NCI-H2196 treated with DMSO at 0.1 percent for 48 hours (cell line): ENCODE results near the gene SMAD7.
"Not testable (repeated sequence)": the region's sequence is repeated elsewhere in the genome, so short reads cannot be mapped to it uniquely, and the experiment has no call there.

Source experiments
- DNase-seq: peaks from one replicate; lab custom pipeline; 2025; ENCODE audit not compliant: unreplicated experiment; lab: John Stamatoyannopoulos, UW

SMAD7 gene

DNA sequence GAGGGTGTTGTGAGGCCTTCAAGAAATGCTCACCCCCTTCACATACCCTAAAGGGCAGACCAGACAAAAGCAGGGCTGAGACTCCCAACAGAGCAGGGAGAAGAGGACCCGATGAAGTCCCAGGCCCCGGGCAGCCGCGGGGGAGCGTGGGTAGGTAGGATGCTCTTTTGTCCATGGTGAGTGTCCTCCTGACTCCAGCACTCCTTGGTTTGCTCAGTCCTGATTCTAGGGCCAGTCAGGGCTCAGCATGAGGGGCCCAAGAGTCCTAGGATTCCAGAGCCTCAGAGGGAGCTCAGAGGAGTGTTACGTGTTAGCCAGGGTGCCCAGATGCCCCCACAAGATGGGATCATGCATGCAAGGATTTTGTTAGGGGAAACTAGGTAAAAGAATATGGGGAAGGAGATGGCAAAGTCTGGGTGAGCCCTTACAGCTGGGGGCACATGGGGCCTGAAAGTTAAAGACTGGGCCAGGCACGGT lies 64.8 kb downstream of the SMAD7 start:
- DNase-seq, result no peak

DNA sequence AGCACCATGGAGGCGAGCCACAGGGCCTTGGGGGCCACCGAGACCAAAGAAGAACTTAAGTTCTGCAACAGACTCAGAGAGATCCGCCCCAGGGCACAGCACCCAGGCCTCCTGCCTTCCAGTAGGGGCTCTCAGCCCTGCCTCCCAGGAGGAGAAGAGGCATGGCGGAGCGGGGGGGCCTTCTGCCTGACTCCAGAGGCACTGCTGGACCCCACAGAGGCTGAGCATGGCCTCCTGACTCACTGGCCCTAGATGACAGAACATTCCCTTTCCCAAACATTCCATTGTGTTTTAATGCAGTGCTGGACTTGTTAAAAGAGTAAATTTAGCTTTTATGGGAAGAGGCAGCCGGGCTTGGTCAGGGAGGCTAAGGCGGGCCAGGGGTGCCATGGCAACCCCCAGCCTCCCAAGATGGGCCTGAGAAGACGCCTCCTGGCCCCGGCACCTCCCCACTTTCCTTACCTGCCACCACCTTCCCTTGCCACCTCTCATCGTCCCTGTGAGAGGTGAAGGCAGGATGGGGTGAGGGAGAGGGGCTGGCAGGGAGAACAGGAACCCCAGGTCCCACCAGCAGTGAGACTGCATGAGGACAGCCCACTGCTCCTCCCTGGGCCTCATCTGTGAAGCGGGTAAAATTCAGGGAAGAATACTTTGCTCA lies 65.4 kb downstream of the SMAD7 start:
- DNase-seq, result no peak

DNA sequence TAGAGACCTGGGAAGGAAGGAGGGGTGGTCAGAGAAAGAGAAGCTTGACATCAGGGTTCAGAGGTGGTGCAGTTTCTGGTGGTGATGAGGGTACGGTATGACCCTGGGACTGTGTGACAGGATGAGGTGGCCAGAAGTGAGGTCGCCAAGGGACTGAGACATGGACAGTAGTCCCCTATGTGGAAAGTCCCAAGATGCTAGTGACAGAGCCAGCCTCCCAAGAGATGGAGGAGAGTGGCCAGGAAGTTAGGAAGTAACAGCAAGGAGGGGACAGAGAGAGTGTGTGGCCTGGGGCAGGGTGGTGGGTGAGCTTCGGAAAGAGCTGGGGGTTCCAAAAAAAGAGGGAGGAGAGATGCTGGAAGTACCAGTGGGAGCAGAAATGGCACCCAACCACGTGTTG lies 66.0 kb downstream of the SMAD7 start:
- DNase-seq, result no peak

DNA sequence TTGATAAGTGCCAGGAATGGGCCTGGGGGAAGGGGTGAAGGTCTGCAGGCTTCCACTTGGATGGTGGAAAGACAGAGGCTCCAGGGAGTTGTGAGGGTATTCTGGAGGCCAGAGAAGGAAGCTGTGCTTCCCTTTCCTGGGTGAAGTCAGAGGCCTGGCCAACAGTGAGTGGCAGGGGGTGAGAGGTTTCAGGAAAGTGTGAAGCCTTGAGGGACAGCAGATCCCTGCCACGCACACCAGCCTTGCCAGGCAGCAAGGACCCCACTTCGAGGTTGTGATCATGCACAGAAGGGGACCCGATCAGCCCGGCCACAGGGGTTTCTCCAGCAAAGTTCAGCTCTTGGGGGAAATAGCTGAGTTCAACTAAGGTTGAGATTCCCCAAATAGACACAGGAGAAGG lies 66.5 kb downstream of the SMAD7 start:
- no peak for DNase-seq

DNA sequence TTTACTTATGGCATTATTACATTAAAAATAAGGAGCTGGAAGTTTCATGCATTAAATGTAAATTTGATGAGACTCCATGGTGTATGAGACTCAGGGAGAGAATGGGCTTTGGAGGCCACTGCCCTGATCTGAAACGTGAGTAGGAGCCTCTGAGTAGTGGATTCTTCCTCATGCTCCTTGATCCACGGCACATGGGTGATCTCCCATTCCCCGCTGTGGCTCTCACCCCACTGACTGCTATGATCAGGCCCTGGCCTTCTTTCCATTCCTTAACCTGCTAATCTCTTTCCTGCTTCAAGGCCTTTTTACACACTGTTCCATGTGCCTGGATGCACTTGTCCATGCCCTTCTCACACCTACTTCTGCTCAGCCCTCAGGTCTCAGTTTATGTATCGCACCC lies 68.4 kb downstream of the SMAD7 start:
- DNase-seq, result no peak

DNA sequence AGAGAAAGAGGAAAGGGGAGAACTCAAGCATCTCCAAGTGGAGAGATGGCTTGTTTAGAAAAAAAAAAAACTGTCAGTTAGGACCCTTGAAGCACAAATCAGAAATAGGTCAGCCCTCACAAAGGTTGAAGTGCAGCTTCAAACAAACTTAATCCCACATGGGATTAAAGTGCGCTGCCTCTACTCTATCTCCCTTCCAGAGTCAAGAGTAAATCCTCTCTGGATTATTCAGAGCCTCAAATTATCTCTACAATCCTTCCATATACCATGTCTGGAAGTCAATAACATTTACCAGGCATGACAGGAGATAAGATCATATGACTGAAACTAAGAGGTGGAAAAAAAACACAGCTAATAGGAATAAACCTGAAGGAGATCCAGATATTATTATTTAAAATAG lies 69.8 kb downstream of the SMAD7 start:
- DNase-seq, result no peak

DNA sequence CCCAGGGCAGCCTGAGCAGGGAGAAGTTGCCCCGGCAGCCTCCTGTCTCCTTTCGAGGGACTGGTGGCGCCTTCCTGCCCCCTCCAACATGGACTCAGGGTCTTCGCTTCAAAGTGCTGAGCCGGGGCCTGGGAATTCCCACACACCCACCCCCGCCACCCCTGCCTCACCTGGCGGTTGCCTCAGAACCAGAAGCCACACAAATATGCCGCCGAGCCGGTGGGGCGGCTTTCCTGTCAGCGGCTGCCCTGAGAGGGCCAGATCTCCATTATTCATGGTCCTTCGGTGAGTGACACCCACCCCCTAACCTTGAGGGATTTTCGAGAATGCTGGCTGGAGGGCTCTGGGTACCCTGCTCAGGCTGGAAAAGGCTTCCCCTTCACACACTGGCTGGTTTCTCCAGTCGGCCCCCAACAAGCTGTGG lies 71.7 kb downstream of the SMAD7 start:
- no peak for DNase-seq

DNA sequence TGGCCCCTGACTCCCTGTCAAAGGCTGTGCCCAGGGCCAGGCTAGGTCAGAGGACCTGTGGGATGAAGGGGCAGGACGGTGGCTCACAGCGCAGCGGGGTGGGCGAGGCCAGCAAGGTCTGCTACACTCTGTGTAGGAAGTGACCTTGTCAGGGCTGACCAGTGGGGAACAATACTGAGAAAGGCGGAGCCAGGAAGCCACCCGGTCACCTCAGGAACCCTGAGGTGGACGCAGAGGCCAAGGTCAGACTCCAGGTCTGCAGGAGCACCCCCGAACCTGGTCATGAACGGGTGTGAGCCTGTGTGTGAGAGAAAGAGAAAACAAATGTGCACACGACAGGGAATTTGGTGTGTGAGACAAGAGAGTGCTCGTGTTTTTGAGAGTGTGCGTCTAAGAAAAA lies 72.3 kb downstream of the SMAD7 start:
- no peak for DNase-seq

DNA sequence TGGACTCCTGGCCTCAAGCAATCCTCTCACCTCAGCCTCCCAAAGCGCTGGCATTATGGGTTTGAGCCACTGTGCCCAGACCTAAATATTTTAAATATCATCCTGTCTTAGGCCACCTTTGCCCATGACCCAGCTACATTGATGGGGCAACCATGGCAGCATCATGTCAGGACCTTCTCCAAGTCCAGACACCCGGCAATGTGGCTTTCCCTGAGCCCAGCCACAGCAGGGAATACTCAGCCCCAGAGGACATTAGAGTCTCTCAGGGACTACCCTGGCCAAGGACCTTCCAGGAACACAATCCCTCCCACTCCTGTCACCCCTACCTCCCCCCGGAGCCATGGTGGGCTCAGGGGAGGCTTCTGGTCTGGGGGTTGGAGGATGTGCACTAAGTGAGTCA lies 72.8 kb downstream of the SMAD7 start:
- DNase-seq, result no peak

DNA sequence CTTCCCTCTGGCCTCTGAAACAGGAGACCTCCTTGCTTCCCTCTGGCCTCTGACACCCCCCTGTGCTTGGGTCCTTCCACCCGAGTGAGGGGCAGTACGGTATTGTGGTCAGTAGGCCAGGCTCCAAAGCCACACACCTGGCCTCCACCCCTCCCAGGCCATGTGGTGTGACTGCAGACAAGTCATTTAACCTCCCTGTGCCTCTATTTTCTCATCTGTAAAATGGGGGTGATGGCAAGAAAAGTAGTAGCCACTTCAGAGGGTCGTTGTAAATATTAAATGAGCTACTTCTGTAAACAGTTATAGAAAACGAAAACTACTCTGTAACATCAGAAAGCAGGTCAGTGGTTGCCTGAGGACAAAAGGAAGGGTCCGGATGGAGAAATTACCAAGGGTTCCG lies 74.2 kb downstream of the SMAD7 start:
- DNase-seq, result no peak

DNA sequence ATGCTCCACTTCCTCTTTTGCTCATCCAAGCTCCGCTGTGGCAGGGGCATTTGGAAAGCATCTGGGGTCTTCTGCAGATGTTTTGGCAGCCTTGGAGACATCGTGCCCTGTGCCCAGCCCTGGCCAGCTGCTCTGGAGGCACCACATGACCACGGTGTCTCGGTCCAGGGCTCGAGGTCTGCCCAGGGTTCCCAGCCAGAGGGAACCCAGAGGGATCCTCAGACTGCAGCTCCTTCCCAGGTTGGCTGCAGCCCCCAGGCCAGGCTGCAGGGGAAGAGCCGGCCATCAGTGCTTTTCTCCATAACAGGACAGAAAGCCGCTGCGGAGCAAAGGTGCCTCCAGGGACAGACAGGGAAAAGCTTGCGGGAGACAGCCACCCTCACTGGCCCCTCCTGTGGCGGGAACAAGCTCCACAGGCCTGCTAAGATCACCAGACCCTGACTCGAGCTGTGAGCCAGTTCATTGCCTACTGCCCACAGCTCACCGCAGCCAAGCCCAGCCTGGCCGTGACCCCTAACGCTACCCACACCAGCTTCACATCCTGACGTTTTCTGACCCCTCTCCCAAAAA lies 74.7 kb downstream of the SMAD7 start:
- no peak for DNase-seq

DNA sequence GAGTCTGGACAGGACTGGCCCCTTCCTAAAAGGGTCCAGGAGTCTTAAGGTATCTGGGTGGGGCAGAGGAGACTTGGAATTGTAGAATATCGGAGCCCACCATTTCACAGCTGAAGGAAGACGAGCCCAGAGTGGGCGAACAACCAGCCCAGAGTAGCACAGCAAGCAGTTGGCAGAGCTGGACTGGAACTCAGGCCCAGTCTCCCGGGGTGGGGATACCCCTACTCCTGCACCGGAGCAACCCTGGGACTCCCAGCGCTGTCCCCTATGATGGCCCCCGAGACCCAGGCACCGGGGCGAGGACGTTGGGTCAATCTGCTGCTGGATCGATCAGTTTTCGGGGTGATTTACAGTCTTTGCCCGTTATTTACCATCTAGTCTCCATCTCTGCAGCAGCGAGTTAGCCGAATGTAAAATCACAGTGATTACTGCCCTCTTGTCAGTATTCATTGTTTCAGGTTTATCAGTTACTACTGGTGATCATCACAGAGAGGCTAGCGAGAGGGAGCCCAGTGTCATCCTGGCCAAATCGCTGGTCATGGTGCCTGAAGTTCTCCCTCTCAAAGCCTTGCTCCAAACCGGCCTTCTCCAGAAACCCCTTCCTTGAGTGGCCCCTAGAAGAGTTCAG lies 75.3 kb downstream of the SMAD7 start:
- no peak for DNase-seq

DNA sequence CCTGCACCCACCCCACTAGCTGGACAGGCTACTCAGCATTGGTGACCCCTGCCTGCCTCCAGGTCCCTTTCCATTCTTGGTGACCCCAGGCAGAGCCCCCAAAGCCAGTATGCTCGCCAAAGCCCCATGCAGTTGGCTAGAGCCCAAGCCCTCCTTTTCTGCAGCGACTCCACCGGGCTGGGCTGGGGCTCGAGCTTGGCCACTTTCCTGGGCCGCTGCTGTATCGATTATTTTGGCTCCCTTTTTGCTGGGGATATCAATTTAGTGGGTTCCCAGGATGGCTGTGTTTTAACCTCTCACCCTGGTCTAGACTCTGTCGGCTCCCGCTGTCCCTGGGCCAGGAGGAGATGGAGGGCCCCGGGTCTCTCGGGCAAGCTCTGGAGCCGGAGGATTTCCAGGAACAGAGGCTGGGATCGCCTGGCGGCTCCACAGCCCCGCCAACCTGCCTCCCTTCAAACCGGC lies 76.0 kb downstream of the SMAD7 start:
- DNase-seq, result no peak

DNA sequence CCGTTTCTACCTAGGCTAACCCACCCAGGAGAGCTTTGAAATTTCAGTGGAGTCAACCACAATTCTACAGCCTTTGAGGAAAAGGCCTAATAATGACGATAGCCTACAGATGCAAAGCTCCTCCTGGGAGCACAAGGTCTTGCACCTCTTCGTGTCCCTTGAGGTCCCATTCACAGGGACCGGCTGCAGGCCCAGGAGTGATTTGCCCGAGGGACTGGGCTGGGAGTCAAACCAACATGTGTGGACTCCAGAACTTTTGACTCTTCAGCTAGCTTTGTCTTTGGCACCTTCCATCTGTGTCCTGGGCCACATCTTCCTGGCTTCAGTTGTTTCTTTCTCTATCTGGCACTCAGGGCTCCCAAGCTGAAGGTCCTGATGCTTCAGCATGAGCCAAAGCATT lies 76.5 kb downstream of the SMAD7 start:
- DNase-seq, result no peak

DNA sequence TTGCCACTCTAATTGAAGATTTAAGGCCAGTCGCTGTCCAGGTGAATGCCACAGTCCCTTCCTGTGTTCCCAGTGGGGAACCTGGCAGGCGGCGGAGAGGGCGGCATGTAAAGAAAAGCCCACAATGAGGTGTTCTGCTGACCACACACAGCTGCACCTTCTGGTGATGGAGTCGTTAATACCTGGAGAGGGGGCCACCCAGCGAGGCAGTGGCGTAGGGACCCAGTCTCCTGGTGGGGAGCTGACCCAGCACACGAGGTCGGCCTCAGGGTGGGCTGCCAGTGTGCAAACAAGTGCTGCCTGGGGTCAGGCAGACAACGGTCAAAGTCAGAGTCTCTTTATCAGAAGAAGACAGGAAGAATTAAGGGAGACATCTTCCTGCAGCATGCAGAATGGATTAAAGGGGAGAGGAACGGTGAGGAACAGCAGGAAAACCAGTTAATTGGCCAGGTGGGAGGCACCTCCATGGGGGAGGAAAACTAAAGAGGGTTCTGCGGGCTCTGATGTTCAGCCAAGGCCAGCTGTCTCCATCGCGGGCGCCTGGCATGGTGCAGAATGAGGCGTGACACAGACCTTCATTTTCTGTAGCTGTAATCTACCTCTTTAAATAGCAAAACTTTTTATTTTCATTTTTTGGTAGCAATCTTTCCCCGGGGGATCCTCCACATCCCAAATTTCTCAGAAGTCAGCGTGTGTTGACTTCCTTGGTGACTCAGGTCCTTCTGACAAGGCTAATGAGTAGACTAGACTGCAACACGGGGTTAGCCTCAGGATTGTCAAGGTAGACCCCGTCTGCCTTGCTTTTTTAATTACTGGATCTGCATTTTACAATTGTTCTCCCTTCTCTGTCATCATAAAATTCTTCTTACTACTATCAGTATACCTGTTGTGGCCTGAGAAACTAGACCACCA lies 78.3 kb downstream of the SMAD7 start:
- no peak for DNase-seq

DNA sequence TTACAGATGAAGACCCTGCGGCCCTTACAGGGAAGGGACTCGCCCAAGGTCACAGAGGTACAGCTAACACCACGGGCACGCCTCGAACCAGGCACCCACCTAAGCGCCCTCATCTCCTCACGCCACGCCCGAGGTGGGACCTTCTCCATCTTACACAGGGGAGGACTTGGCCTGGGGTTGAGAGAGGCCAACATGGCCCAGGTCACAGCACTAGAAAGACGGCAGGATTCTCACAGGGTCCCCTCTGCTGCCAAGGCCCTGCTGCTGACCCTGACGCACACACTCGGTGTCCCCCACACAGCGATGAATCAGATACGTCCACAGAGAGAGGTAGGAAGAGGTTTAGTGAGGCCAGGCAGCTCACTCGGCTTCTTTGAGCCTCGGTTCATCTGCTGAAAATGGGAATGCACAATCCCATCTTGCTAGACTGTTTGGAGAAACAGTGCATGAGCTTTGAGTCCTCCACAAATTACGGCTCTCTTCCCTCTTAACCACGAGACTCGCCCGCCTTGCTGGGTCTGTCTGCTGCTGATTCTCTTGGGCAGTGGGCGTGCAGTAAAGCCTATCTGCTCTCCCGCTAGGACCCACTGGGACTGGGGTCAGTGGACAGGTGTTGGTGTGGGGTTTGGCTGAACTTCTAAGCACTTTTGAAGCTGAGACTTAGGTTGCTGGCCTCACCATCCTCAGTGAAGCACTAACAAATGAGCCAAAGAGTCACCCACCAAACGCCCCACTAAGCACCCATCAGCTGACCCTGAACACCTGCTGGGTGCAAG lies 79.2 kb downstream of the SMAD7 start:
- no peak for DNase-seq

DNA sequence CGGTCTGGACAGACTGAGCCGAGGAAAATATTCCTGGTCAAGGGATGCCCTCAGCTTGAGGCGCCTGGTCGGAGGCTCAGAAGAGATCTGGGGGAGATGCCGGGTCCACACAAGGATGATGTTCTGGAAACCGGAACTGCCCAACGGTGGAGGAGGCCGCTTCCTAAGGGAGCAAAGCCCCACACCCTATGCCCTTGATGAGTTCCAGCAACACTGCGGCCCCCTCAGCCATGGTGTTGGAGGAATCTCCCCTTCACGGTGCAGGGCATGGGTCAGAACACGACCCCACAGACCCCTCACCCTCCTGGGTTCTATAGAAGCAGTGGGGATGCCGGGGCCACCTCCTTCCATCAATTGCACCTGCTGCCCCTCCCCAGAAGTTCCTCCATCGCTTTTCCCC lies 79.8 kb downstream of the SMAD7 start:
- DNase-seq, result not testable (repeated sequence)
